Lower leg skin (tissue), 3 donors: ENCODE data around the gene COMMD7.

Experiments used
- POLR2A ChIP-seq, 2 donors: fragments of 450-650 bp; IDR thresholded peaks; one replicate each; pipeline ENCODE4 v1.6.1; 2016 to 2017; ENCODE audit warnings: antibody characterized with exemption in 2 of 2, mild to moderate bottlenecking in 1 of 2, moderate library complexity in 1 of 2
- TF ChIP-seq, protein P1 (sequence below), 3 donors: fragments of 450-650 bp; IDR thresholded peaks; one replicate each; pipeline ENCODE4 v1.5.1; 2016; ENCODE audit warnings: antibody characterized with exemption in 3 of 3, mild to moderate bottlenecking in 3 of 3, moderate library complexity in 2 of 3

DNA sequence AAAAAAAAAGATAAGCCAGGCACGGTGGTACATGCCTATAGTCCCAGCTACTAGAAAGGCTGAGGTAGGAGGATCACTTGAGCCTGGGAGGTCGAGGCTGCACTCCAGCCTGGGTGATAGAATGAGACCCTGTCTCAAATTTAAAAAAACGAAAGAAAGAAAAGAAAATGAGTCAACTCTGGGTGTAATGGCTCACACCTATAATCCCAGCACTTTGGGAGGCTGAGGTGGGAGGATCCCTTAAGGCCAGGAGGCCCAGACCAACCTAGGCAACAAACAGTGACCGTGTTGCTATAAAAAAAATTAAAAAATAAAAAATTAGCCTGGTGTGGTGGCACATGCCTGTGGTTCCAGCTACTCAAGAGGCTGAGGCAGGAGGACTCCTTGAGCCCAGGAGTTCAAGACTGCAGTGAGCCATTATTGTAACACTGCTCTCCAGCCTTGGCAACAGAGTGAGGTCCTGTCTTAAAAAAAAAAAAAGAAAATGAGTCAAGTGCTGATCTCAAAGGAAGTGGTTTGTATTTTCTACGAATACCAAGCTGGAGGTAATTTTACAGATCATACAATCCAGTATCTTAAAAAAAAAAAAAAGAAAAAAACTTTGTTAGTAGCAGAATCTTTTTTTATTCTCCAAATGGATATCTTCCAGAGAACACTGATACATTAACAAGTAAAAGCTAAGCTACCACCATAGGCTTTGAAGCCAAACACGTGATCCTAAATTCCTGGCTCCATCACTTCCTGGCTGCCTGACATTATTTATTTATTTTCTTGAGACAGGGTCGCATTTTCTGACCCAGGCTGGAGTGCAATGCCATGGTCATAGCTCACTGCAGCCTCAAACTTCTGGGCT lies 5.7 kb downstream of the COMMD7 start:
- TF ChIP-seq, protein P1, sequence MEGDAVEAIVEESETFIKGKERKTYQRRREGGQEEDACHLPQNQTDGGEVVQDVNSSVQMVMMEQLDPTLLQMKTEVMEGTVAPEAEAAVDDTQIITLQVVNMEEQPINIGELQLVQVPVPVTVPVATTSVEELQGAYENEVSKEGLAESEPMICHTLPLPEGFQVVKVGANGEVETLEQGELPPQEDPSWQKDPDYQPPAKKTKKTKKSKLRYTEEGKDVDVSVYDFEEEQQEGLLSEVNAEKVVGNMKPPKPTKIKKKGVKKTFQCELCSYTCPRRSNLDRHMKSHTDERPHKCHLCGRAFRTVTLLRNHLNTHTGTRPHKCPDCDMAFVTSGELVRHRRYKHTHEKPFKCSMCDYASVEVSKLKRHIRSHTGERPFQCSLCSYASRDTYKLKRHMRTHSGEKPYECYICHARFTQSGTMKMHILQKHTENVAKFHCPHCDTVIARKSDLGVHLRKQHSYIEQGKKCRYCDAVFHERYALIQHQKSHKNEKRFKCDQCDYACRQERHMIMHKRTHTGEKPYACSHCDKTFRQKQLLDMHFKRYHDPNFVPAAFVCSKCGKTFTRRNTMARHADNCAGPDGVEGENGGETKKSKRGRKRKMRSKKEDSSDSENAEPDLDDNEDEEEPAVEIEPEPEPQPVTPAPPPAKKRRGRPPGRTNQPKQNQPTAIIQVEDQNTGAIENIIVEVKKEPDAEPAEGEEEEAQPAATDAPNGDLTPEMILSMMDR (IDR thresholded peaks at IDR 0.05), result no peak
- no peak for TF ChIP-seq POLR2A (IDR thresholded peaks at IDR 0.05)
